Activated CD4-positive, CD25-positive, alpha-beta regulatory T cell treated with anti-CD3 and anti-CD28 coated beads, Interleukin-2, amount 50 U/mL, for 16 hours (primary cell): ENCODE results near the gene KCNAB1.
"Not testable (repeated sequence)": the region's sequence is repeated elsewhere in the genome, so short reads cannot be mapped to it uniquely, and the experiment has no call there.

Source experiments
- DNase-seq: peaks from one replicate; pipeline ENCODE4 v3.0.0-alpha.2; 2020; ENCODE audit warnings: low read depth, low spot score

Gene KCNAB1

GRCh38 chr3:156176048-156176447 lies 55.7 kb downstream of the KCNAB1 start:
- no peak for DNase-seq

DNA sequence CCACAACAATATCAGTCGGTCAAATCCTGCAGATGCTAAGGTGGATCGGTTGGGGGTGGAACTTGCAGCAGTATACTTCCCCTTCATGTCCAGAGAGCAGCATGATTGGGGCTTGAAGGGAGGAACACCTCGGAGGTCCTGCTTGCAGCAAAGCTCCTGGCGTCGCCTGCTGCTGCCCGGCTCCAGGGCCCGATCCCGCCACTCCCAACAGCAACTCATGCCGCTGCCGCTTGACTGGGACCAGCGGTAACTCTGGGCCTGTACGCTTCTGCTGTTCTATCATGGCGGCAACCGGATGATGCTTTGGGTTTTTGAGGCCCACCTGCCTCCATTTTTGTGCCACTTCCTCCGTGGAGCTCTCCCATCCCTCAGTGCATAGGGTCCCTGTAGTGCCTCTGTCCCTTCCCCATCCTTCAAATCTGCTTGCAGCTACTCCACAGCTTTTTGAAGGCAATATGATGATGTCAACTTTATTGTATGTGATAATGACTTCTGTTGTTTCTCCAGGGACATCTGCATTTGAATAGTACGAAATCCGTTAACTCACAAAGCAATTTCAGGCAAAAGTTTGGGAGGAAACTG lies 56.3 kb downstream of the KCNAB1 start:
- DNase-seq: no peak

- DNase-seq: no peak
These were observed 59.7 kb downstream of the KCNAB1 start for GRCh38 chr3:156180077-156180476.

DNA sequence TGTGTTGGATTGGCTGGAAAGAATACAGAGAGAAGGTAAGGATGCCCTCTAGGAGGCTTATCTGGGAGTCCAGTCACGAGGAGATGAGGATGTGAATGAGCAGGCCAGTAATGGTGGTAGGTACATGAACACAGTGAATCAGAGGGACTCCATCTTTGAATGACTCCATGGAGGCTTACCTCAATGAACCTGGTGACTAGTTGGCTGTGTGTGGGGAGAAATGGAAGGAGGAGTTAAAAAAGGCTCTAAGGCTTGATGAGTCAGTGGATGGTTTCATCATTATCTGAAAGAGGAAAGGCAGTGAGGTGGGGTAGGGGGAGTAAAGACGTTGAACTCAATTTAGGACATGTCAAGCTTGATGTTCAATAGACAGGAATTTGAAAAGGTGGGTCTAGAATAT lies 61.1 kb downstream of the KCNAB1 start:
- no peak for DNase-seq

GRCh38 chr3:156183396-156183795 lies 63.0 kb downstream of the KCNAB1 start:
- DNase-seq: no peak

GRCh38 chr3:156184156-156184555 lies 63.8 kb downstream of the KCNAB1 start:
- no peak for DNase-seq

- DNase-seq: no peak
These were observed 66.9 kb downstream of the KCNAB1 start for GRCh38 chr3:156187146-156187769.

- no peak for DNase-seq
These were observed 68.4 kb downstream of the KCNAB1 start for GRCh38 chr3:156188757-156189156.

DNA sequence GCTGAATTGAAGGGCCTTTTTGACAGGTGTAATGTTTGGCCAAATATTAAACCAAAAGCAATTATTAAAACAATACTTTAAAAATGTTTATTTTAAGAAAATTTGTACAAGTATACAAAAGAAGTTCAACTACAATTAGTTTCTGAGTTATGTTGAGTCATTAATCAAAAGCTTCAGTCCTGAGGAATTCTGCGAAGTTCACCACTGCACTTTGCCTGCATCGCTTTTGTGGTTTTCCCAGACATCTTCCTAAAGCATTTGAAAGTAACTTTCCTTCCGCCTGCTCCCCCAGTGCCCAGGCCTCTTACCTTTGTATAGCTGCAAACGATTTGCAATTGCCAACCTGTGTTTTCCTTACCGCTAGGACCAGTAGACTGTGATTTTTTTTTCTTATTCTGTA lies 69.5 kb downstream of the KCNAB1 start:
- DNase-seq: no peak

- not testable (repeated sequence) for DNase-seq
These were observed 74.6 kb downstream of the KCNAB1 start for GRCh38 chr3:156194945-156195344.

- not testable (repeated sequence) for DNase-seq
These were observed 76.8 kb downstream of the KCNAB1 start for GRCh38 chr3:156197152-156197551.

DNA sequence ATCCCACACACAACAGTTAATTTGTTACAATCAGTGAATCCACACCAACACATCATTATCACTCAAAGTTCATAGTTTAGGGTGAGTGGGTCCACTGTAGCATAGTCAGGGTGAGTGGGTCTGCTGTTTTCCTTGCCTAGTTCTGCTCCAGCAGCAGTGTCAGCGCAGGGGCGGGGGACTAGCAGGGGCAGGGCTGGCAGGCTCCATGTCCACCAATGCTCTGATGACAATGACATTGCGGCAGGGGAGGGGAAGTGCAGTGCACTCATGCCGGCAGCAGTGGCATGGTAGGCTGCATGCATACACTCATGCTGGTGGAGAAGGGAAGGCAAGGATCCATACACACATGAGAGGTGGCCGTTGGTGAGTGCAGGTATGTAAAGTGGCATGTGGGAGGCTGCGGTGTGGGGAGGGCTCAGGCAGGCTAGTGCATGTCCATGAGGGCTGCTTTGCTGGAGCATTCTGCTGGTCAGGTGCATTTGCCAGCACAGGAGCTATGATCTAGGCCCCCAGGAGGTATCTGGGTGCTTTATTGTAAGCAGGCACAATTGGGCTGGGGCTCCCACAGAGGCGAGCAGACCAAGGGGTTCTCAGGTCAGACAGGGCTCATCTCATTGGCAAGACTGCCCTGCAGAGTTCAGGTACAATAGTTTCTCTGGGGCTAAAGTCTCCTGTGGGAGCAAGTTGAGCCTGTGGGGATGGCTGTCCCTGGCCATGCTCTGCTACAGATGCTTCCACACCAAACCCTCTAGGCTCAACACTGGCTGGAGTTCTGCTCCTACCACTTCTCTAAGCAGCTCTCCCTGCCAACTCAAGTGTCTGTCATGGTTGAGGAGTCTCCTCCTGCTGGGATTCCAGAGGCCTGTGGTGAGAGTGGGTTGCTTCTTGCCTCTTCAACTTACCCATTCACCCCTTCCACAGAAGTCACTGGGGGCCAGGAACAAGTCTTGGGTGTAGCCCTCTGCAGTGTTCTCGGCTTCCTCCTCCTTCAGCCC lies 81.3 kb downstream of the KCNAB1 start:
- DNase-seq: no peak

DNA sequence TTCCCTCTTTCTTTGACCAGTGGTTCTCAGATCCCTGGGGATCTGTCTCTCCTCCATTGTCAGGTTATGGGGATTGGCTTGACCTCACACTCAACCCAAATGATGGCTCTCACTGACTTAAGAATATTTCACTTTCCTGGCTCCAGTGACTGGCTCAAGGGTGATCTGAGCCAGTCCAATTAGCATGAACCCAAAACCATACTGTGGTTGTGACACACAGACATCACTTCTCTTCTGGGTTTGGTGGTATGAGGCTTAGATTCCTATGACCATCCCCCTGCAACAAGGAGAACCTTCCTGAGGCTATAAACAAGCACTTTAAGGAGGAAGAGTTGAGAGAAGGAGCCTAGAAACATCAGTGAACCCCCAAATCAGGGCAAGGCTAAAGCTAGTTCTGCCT lies 85.8 kb downstream of the KCNAB1 start:
- no peak for DNase-seq

DNA sequence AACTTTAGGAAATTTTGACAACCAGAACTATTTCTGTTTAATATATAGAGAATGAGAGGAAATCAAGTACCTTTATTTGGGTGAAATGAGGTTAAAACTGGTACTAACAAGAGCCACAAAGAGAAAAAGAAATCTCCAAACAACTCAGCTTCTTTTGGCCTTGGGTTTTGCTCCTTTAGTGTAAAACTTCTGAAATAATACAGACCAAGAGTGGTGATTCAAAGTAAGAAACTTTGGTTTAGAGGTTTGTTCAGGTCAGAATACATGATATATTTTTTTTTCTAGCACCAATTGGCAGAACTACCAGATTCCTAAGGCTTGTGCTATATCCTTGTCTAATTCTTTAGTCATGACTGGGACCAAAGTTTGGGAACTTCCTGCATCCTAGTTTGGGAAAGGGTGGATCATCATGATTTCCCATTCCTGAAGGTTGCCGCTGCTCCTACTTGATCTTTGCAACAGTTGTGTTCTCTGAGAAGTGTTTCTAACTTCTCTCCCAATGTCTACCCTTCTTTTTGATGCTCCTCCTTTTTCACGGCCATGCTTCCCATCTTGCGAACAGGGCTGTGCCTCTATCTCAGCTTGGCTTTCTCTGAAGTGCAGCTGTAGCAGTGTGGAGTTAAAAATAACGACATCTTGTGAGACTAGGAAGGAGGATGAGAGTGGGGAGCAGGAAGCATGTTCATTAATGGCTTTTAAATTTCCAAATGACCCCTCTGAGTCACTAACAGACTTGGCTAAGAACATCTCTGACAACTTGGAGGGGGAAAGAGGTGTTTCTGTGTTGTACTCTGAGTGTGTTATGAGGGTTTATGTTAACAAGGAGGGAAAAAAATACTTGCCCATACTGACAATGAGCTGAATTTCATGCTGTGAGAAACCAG lies 87.7 kb downstream of the KCNAB1 start:
- no peak for DNase-seq

DNA sequence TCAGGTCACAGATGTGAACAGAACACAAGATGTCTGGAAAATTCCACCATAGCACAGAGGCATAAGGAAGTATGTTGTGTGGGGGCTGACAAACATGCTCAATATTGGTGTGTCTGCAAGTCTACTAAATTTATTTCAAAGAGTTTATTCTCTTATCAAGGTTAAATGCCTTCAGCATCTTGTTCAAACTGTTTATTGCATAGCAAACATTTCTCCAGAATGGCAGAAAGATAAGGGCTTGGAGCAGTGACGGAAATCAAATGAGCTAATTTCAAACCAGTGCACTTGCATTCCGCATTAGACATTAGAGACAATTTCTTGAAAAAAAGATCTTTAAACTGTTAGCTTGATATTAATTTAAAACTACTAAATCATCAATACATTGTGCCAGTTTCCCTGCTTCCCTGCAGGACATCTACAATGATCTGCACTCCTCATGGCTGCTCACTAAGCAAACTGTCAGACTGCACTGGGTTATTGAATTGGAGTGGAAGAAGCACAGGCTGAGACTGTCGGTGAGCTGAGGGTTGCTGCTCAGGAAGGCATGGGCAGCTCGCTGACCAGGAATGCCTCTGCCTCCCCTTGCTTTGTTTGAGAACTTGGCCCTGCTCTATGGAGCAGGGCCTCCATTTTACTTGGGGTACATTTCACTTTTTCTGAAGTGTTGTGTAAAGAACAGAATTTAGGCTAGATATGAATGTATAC lies 89.4 kb downstream of the KCNAB1 start:
- DNase-seq: no peak

- no peak for DNase-seq
These were observed 91.2 kb downstream of the KCNAB1 start for GRCh38 chr3:156211583-156211982.

- DNase-seq: no peak
These were observed 94.3 kb downstream of the KCNAB1 start for GRCh38 chr3:156214676-156215075.

DNA sequence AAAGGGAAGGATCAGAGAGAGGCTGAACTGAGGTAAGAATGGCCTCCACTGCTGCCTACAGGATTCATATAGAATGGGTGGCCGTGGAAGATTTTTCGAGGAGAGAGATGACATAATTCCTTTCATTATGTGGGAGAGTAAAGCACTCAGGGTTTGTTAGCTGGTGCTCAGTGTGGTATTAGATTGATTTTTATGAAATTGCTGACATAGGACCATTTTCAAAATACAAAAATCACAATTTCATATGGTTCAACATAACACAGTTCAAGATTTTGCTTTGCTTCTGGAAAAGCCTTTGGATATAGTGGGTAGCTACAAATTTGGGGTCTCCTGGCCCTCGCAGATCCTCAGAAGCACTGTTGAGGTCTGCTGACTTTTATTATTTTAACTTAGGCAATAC lies 95.4 kb downstream of the KCNAB1 start:
- no peak for DNase-seq

- DNase-seq: no peak
These were observed 95.8 kb downstream of the KCNAB1 start for GRCh38 chr3:156216216-156216615.

GRCh38 chr3:156216852-156217251 lies 96.5 kb downstream of the KCNAB1 start:
- DNase-seq: no peak
